ENCODE results near the gene KCTD14. TPM values are rescaled to one million over a fixed set of nuclear protein-coding genes. Genes with fewer than 3 reads are reported as not detected.
"Not testable (repeated sequence)": the region's sequence is repeated elsewhere in the genome, so short reads cannot be mapped to it uniquely, and the experiment has no call there.

The KCTD14 gene
- total RNA-seq, 1 experiment from 2014 or later, result 8.2 TPM

DNA sequence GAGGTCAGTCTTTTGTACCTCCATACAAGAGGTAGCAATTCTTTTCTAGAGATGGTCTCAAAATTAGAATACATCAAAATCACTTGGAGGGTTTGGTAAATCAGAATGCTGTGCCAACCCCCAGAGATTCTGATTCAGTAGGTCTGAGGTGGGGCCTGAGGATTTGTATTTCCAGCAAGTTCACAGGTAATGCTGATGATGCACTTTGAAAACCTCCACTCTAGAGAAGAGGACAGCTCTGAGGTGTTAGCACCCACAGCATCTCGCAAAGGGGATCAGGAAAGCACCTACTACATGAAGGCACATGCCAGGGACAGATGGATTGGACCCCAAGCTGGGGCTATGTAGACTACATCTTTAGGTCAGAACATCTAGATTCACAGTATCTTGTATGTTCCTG is 7.2 kb downstream of the KCTD14 start:
- intact Hi-C loops (cut with micrococcal nuclease; ENCODE audit: unreplicated experiment), result no loop called here
- H3K27me3 ChIP-seq (replicated peaks; ENCODE audit: control insufficient read depth, insufficient read depth, low read length), result no peaks in the 10 kb centered on the region
- H3K4me3 ChIP-seq (ENCODE audit: low read depth, low read length), result no peak overlapping the region
- H3K9me3 ChIP-seq, result no peaks in the 10 kb centered on the region
- Mint-ChIP-seq H3K4me1 (ENCODE audit: low read depth, unreplicated experiment) (peaks cover 13% of the 10 kb centered on the region), H3K36me3 (ENCODE audit: insufficient read depth, unreplicated experiment) (no peaks in the 10 kb centered on the region), H3K27me3 (ENCODE audit: insufficient read depth, unreplicated experiment) (no peaks in the 10 kb centered on the region), H3K4me3 (ENCODE audit: unreplicated experiment) (no peak overlapping the region), H3K9me3 (ENCODE audit: unreplicated experiment) (no peaks in the 10 kb centered on the region), H3K27ac (ENCODE audit: unreplicated experiment) (no peak overlapping the region)
- H3K36me3 ChIP-seq (ENCODE audit: control insufficient read depth, insufficient read depth, low read length), result no peaks in the 10 kb centered on the region
- DNase-seq, result no peak
- TF ChIP-seq, protein P1, sequence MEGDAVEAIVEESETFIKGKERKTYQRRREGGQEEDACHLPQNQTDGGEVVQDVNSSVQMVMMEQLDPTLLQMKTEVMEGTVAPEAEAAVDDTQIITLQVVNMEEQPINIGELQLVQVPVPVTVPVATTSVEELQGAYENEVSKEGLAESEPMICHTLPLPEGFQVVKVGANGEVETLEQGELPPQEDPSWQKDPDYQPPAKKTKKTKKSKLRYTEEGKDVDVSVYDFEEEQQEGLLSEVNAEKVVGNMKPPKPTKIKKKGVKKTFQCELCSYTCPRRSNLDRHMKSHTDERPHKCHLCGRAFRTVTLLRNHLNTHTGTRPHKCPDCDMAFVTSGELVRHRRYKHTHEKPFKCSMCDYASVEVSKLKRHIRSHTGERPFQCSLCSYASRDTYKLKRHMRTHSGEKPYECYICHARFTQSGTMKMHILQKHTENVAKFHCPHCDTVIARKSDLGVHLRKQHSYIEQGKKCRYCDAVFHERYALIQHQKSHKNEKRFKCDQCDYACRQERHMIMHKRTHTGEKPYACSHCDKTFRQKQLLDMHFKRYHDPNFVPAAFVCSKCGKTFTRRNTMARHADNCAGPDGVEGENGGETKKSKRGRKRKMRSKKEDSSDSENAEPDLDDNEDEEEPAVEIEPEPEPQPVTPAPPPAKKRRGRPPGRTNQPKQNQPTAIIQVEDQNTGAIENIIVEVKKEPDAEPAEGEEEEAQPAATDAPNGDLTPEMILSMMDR (IDR thresholded peaks at IDR 0.05; ENCODE audit: insufficient read depth in 1 of 2, low read depth in 1 of 2, low read length in 1 of 2, severe bottlenecking in 1 of 2, unreplicated experiment in 1 of 2), result no peak
- CTCF ChIA-PET, result no interaction called here
- POLR2A ChIA-PET, result no interaction called here
- peaks cover 14% of the 10 kb centered on the region; the same call in 1 of the 2 replicates for H3K4me1 ChIP-seq
- BruUV-seq (replicated peaks), result no TSS peak

DNA sequence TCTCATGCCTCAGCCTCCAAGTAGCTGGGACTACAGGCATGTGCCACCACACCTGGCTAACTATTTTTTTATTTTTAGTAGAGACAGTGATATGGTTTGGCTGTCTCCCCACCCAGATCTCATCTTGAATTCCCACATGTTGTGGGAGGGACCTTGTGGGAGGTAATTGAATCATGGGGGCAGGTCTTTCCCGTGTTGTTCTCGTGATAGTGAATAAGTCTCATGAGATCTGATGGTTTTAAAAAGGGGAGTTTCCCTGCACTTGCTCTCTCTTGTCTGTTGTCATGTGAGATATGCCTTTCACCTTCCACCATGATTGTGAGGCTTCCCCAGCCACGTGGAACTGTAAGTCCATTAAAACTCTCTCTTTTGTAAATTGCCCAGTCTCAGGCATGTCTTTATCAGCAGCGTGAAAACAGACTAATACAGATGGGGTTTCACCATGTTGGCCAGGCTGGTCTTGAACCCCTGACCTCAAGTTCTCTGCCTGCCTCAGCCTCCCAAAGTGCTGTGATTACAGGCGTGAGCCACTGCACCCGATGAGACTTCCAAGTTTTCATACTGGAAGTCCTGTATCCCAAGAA is 8.0 kb downstream of the KCTD14 start:
- CTCF ChIA-PET, result not testable (repeated sequence)

DNA sequence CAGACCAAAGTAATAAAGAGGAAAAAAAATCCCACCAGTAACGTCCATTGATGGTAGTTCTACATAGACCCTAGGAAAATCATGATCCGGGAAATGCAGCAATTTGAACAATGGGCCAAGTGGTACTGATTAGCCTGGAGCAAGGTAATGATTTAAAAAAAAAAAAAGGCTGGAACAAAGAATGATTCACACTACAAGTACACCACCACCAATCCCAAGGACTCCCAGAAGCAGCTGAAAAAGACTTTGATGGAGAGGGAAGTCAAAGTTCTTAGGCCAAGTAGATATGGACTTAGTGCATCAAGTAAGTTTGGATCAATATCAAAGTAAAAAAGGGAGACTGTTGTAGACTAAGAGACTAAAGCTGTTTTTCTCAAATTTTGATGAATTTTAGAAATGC is 11.8 kb downstream of the KCTD14 start:
- H3K9me3 ChIP-seq, result no peaks in the 10 kb centered on the region
- H3K4me3 Mint-ChIP-seq (ENCODE audit: unreplicated experiment), result no peak overlapping the region
- H3K36me3 Mint-ChIP-seq (ENCODE audit: insufficient read depth, unreplicated experiment), result no peaks in the 10 kb centered on the region
- no peak overlapping the region for H3K27ac Mint-ChIP-seq (ENCODE audit: unreplicated experiment)
- no TSS peak for BruUV-seq (replicated peaks)
- H3K36me3 ChIP-seq (ENCODE audit: control insufficient read depth, insufficient read depth, low read length), result no peaks in the 10 kb centered on the region
- intact Hi-C loops (cut with micrococcal nuclease; ENCODE audit: unreplicated experiment), result no loop called here
- H3K27me3 Mint-ChIP-seq (ENCODE audit: insufficient read depth, unreplicated experiment), result no peaks in the 10 kb centered on the region
- TF ChIP-seq, protein P1 (IDR thresholded peaks at IDR 0.05; ENCODE audit: insufficient read depth in 1 of 2, low read depth in 1 of 2, low read length in 1 of 2, severe bottlenecking in 1 of 2, unreplicated experiment in 1 of 2), result no peak
- H3K9me3 Mint-ChIP-seq (ENCODE audit: unreplicated experiment), result no peaks in the 10 kb centered on the region
- DNase-seq, result no peak
- ChIA-PET CTCF (no interaction called here), POLR2A (no interaction called here)
- no peak overlapping the region for H3K4me3 ChIP-seq (ENCODE audit: low read depth, low read length)
- no peaks in the 10 kb centered on the region for H3K4me1 ChIP-seq
- no peaks in the 10 kb centered on the region for H3K27me3 ChIP-seq (replicated peaks; ENCODE audit: control insufficient read depth, insufficient read depth, low read length)
- H3K4me1 Mint-ChIP-seq (ENCODE audit: low read depth, unreplicated experiment), result no peaks in the 10 kb centered on the region

More for the DNA sequence above, 8.0 kb downstream of the KCTD14 start:
- intact Hi-C loops (cut with micrococcal nuclease; ENCODE audit: unreplicated experiment); H3K4me3 Mint-ChIP-seq (ENCODE audit: unreplicated experiment); H3K36me3 ChIP-seq (ENCODE audit: control insufficient read depth, insufficient read depth, low read length); H3K4me3 ChIP-seq (ENCODE audit: low read depth, low read length); H3K9me3 Mint-ChIP-seq (ENCODE audit: unreplicated experiment); DNase-seq; H3K9me3 ChIP-seq; BruUV-seq (replicated peaks); H3K27ac Mint-ChIP-seq (ENCODE audit: unreplicated experiment); H3K27me3 ChIP-seq (replicated peaks; ENCODE audit: control insufficient read depth, insufficient read depth, low read length); H3K4me1 Mint-ChIP-seq (ENCODE audit: low read depth, unreplicated experiment); POLR2A ChIA-PET; H3K27me3 Mint-ChIP-seq (ENCODE audit: insufficient read depth, unreplicated experiment); H3K4me1 ChIP-seq; H3K36me3 Mint-ChIP-seq (ENCODE audit: insufficient read depth, unreplicated experiment): not testable (repeated sequence)

DNA sequence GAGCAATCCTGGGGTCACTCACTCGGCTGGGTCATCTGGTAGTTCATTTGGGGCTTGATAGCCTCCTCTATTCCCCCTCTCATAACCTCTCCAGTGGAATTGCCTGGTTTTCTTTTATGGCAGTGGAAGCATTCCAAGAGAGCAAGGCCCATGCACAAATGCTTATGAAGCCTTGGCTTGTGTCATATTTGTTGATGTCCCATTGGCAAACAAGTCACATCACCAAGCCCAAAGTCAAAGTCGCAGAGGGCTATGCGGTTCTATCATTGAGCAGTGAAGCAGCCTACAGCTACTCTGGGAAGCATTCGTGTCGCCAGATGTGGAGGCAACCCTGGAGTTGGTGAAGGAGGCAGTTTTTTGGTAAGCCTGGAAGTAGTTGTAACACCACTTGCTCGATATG is 12.3 kb downstream of the KCTD14 start:
- no peaks in the 10 kb centered on the region for H3K36me3 ChIP-seq (ENCODE audit: control insufficient read depth, insufficient read depth, low read length)
- H3K9me3 ChIP-seq, result no peaks in the 10 kb centered on the region
- H3K27ac Mint-ChIP-seq (ENCODE audit: unreplicated experiment), result no peak overlapping the region
- no peaks in the 10 kb centered on the region for H3K36me3 Mint-ChIP-seq (ENCODE audit: insufficient read depth, unreplicated experiment)
- no TSS peak for BruUV-seq (replicated peaks)
- ChIA-PET POLR2A (no interaction called here), CTCF (interaction anchor here (0.6 kb wide), 2 partner anchors 9 to 27 kb away, joined by 4 to 5 read pairs; no protein-coding TSS in a partner anchor)
- H3K27me3 ChIP-seq (replicated peaks; ENCODE audit: control insufficient read depth, insufficient read depth, low read length), result no peaks in the 10 kb centered on the region
- DNase-seq, result peak in 1 of 2 experiments; percentile 30
- no peak overlapping the region for H3K4me3 ChIP-seq (ENCODE audit: low read depth, low read length)
- TF ChIP-seq, protein P1 (IDR thresholded peaks at IDR 0.05; ENCODE audit: insufficient read depth in 1 of 2, low read depth in 1 of 2, low read length in 1 of 2, severe bottlenecking in 1 of 2, unreplicated experiment in 1 of 2), result no peak
- H3K27me3 Mint-ChIP-seq (ENCODE audit: insufficient read depth, unreplicated experiment), result no peaks in the 10 kb centered on the region
- intact Hi-C loops (cut with micrococcal nuclease; ENCODE audit: unreplicated experiment), result no loop called here
- no peaks in the 10 kb centered on the region for H3K9me3 Mint-ChIP-seq (ENCODE audit: unreplicated experiment)
- H3K4me1 ChIP-seq, result no peaks in the 10 kb centered on the region
- no peak overlapping the region for H3K4me3 Mint-ChIP-seq (ENCODE audit: unreplicated experiment)
- H3K4me1 Mint-ChIP-seq (ENCODE audit: low read depth, unreplicated experiment), result no peaks in the 10 kb centered on the region

All from Caco-2 (cell line).